Mammary epithelial cell (primary cell): ENCODE data around the gene INTS11.
A peak's percentile ranks its signal among the peaks of the same experiment; 100 is the strongest.

Source experiments
- CTCF ChIP-seq, 2 donors: IDR thresholded peaks in 1 of 2; conservative IDR thresholded peaks in 1 of 2; 2 replicates each; pipeline ENCODE4 v1.5.1; 2011 to 2012; ENCODE audit warnings: inconsistent platforms in 2 of 2, low read length in 2 of 2, mild to moderate bottlenecking in 2 of 2, control low read depth in 1 of 2, low read depth in 1 of 2; ENCODE audit not compliant: insufficient read depth in 1 of 2; ENCODE audit errors: extremely low read depth in 1 of 2
- EZH2 ChIP-seq: IDR thresholded peaks from 2 replicates; pipeline ENCODE4 v1.6.1; 2012; ENCODE audit warnings: low read length, inconsistent platforms, borderline replicate concordance

GRCh38 chr1:1283821-1284220 is 40.6 kb downstream of the INTS11 start:
- TF ChIP-seq CTCF (conservative IDR thresholded peaks at IDR 0.05 in 1 of 2, IDR thresholded peaks at IDR 0.05 in 1 of 2; ENCODE audit: extremely low read depth in 1 of 2, insufficient read depth in 1 of 2, low read depth in 1 of 2, low read length in 2 of 2) (peak in 1 of 2 donors; percentile 18), EZH2 (no peak)
